ENCODE results near the gene PNCK. TPM values are rescaled to one million over a fixed set of nuclear protein-coding genes. Genes with fewer than 3 reads are reported as not detected.

Gene PNCK
- polyA plus RNA-seq, 2 of the 4 experiments (the other 2 are of a cell fraction): 0.17 to 0.25 TPM

DNA sequence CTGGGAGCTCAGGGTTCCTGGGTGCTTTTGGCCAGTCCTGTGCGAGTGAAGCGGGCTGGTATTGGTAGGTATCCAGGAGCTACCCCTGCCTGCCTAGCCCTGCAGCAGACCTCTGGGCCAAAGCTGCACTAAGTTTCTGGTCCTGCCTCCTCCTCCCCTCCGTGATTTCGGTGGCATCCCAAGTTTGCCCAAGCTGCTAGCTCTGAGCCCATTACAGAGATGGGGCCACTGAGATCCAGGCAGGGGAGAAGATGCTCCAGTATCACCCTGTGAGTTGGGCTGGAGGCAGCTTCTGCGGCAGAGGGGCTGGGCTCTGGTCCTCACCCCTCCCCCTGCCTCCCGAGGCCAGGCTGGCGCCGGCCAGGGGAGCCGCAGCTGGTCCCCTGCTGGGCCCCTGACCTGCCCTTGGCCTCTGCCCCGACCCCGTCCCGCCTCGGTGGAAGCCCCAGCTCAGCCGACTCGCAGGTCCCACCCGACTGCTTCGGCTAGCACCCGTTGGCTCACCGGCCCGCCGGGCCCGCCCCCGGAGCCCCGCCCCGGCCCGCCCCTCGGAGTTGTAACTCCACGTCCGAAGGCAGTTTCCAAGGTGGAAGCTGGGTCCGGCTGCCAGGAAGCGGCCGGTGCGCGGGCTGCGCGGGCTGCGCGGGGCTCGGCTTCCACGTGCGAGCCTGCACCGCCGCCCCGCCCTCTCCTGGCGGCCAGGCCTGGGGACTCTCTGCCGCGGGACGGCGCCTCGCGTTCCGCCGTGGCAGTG, 26.8 kb downstream of the PNCK start, which contains the start of gene DUSP9:
DUSP9 (plus strand) TSS at position 584 of the 754 bp plus-strand sequence. CDS start 751 bp downstream, outside the sequence.
- no peaks in the 10 kb centered on the region for H3K9me3 ChIP-seq
- TF ChIP-seq RFX5 (IDR thresholded peaks at IDR 0.05) (no peak), NFE2L2 (conservative IDR thresholded peaks at IDR 0.05; ENCODE audit: low read length) (no peak), HDAC2 (IDR thresholded peaks at IDR 0.05) (no peak), EHMT2 (IDR thresholded peaks at IDR 0.05; ENCODE audit: low read depth) (no peak), HES2 (IDR thresholded peaks at IDR 0.05) (no peak), SREBF2 (IDR thresholded peaks at IDR 0.05) (no peak), JUNB (IDR thresholded peaks at IDR 0.05) (no peak), EHF (CRISPR knock-in tag; IDR thresholded peaks at IDR 0.05) (no peak), EP300 (IDR thresholded peaks at IDR 0.05) (no peak)
- peak; percentile 37 to 65; a peak in 3 of 6 replicates for ATAC-seq
- peaks cover 28% of the 10 kb centered on the region; the same call in 2 of the 3 replicates for H3K4me1 ChIP-seq
- ChIA-PET POLR2A (interaction anchor here (0.6 to 1.0 kb wide), 2 partner anchors 21 to 705 kb away, joined by 3 to 5 read pairs; no protein-coding TSS in a partner anchor), CTCF (interaction anchor here (0.6 to 5.3 kb wide), 15 partner anchors 10 to 301 kb away, joined by 3 to 58 read pairs (median 5); no protein-coding TSS in a partner anchor)
- peak within 1 kb of the TSS; percentile 40 for H3K4me3 ChIP-seq
- H3K4me2 ChIP-seq: peak within 1 kb of the TSS; percentile 84
- 33% methylated on average over 5 of the region's 53 CpGs for WGBS (ENCODE audit: missing lambda C conversion rate)
- DNase-seq (ENCODE audit: low read depth in 1 of 2, low spot score in 1 of 2): peak; percentile 43 to 69
- peak within 1 kb of the TSS; percentile 47 to 83; a peak in 4 of 6 replicates for H3K27ac ChIP-seq
- FAIRE-seq: no peak

GRCh38 chrX:153645921-153646488, 27.6 kb downstream of the PNCK start:
- FAIRE-seq (no peak), DNase-seq (ENCODE audit: low read depth in 1 of 2, low spot score in 1 of 2) (no peak), ATAC-seq (no peak)
- ChIA-PET POLR2A (no interaction called here), CTCF (interaction anchor here (0.8 to 5.3 kb wide), 18 partner anchors 10 to 302 kb away, joined by 3 to 58 read pairs (median 5); no protein-coding TSS in a partner anchor)
- H3K4me3 ChIP-seq: no peak overlapping the region
- no peaks in the 10 kb centered on the region for H3K9me3 ChIP-seq
- TF ChIP-seq, protein P1, sequence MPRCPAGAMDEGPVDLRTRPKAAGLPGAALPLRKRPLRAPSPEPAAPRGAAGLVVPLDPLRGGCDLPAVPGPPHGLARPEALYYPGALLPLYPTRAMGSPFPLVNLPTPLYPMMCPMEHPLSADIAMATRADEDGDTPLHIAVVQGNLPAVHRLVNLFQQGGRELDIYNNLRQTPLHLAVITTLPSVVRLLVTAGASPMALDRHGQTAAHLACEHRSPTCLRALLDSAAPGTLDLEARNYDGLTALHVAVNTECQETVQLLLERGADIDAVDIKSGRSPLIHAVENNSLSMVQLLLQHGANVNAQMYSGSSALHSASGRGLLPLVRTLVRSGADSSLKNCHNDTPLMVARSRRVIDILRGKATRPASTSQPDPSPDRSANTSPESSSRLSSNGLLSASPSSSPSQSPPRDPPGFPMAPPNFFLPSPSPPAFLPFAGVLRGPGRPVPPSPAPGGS (IDR thresholded peaks at IDR 0.05): no peak
- TF ChIP-seq MYC (IDR thresholded peaks at IDR 0.05; ENCODE audit: borderline replicate concordance, low read length): no peak
- no peak for TF ChIP-seq NR3C1 (IDR thresholded peaks at IDR 0.05)
- no peak for TF ChIP-seq PHF8 (IDR thresholded peaks at IDR 0.05; ENCODE audit: borderline replicate concordance, low read depth)
- no peak for TF ChIP-seq SMC3 (IDR thresholded peaks at IDR 0.05)
- no peak for TF ChIP-seq ZC3H11A (IDR thresholded peaks at IDR 0.05)
- TF ChIP-seq ZFP36 (IDR thresholded peaks at IDR 0.05; ENCODE audit: borderline replicate concordance, partially characterized antibody): no peak
- no peak overlapping the region for H3K27ac ChIP-seq
- peaks cover 31% of the 10 kb centered on the region; the same call in 2 of the 3 replicates for H3K4me1 ChIP-seq
- WGBS (ENCODE audit: missing lambda C conversion rate): 49% methylated on average over 10 of the region's 10 CpGs
- no peak overlapping the region for H3K4me2 ChIP-seq

DNA sequence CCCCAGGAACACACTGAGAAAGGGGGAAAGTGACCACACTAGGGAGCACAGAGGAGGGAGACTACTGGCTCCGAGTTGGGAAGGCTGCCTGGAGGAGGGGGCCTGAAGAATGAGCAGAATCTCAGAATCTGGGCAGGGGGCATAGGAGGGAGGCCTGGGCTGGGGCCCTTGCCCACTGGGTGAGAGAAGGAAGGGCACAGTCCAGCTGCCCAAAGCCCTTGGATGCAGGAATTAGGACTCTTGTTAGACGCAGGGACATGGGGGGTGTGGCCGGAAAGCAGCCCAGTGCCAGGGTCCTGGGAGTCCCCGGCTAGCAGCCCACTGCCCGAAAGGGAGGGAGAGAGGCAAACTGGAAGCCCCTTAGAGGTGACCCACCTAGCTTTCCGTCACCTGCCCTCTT, 28.5 kb downstream of the PNCK start:
- peak overlapping the region; percentile 96; the same call in 2 of the 3 replicates for H3K4me2 ChIP-seq
- ATAC-seq (no peak), DNase-seq (ENCODE audit: low read depth in 1 of 2, low spot score in 1 of 2) (no peak), FAIRE-seq (no peak)
- no peak for TF ChIP-seq NFE2L2 (conservative IDR thresholded peaks at IDR 0.05; ENCODE audit: low read length)
- peak; percentile 12 for TF ChIP-seq ZFP36 (IDR thresholded peaks at IDR 0.05; ENCODE audit: borderline replicate concordance, partially characterized antibody)
- WGBS (ENCODE audit: missing lambda C conversion rate): 77% methylated on average over 6 of the region's 6 CpGs
- H3K27ac ChIP-seq: no peak overlapping the region
- H3K4me1 ChIP-seq: peaks cover 31% of the 10 kb centered on the region; the same call in 2 of the 3 replicates
- no peaks in the 10 kb centered on the region for H3K9me3 ChIP-seq
- POLR2A ChIA-PET: no interaction called here
- CTCF ChIA-PET: interaction anchor here (0.8 to 5.3 kb wide), 32 partner anchors 8 to 625 kb away, joined by 3 to 58 read pairs (median 4); partner anchors contain the start of gene CCNQ
- no peak overlapping the region for H3K4me3 ChIP-seq

Measured in A549 (cell line).